Central memory CD8-positive, alpha-beta T cell (primary cell): Measurements from ENCODE around the gene SLC25A26.

ENCODE experiments used
- ATAC-seq: fragments of 150-1000 bp; cut with Tn5 transposase; replicated peaks from 2 replicates; pipeline ENCODE4 v1.10.0; 2022; ENCODE audit warnings: mild to moderate bottlenecking, moderate FRiP score, moderate number of reproducible peaks; ENCODE audit not compliant: poor library complexity, severe bottlenecking; ENCODE audit errors: extremely low read depth
- DNase-seq, 2 donors: peaks; one replicate each; pipeline ENCODE4 v3.0.0; 2021; ENCODE audit warnings: low spot score in 2 of 2
- H3K27ac Mint-ChIP-seq: one replicate; pipeline ENCODE4 v1.8.0; 2022; ENCODE audit warnings: low read depth, mild to moderate bottlenecking, moderate library complexity, mixed read lengths
- H3K27me3 Mint-ChIP-seq: one replicate; pipeline ENCODE4 v1.8.0; 2022; ENCODE audit warnings: mixed read lengths
- H3K36me3 Mint-ChIP-seq: one replicate; pipeline ENCODE4 v1.8.0; 2022; ENCODE audit warnings: mild to moderate bottlenecking, moderate library complexity, mixed read lengths; ENCODE audit not compliant: insufficient read depth
- H3K4me1 Mint-ChIP-seq: one replicate; pipeline ENCODE4 v1.8.0; 2022; ENCODE audit warnings: mixed read lengths
- H3K4me3 Mint-ChIP-seq: one replicate; pipeline ENCODE4 v1.8.0; 2022; ENCODE audit warnings: mild to moderate bottlenecking, moderate library complexity, mixed read lengths
- H3K9me3 Mint-ChIP-seq: one replicate; pipeline ENCODE4 v1.8.0; 2022; ENCODE audit warnings: mixed read lengths

The SLC25A26 gene

DNA sequence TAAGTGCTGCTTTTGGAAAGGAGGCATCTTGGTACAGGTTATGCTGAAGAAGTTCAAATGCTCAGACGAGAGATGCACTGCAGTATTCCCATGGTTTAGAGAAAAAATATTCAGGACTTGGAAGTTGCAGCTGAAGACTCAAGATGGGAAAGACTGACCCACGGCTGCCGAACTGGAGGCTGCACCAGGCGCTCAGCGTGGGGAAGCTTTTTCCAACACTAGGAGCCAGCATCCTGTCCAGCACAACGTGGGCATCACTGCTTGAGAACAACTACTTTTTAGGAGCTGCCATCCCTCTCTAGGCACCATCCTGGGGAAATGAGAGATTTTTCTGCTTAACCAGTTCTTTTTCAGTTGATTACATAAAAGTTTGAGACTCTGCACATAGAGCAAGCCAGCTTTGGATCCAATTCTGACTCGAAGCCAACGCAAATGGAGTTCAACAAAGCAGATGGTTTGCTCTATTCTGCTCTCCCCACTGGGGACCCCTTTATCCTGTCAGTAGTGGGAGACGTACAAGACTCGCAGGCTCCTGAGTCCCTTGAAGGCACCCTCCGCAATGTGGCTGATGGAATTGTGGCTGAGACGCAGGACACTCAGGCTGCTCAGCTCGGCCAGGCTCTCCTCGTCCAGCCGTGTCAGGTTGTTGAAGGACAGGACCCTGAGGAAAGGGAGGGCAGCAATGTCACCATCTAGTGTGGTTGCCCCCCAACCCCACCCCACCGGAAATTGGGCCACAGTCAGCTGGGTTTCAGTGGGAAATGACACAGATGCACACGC, 186.2 kb downstream of the SLC25A26 start:
- H3K36me3 Mint-ChIP-seq, result peaks cover 26% of the 10 kb centered on the region
- H3K4me3 Mint-ChIP-seq, result no peak overlapping the region
- DNase-seq, result no peak
- no peaks in the 10 kb centered on the region for H3K9me3 Mint-ChIP-seq
- no peaks in the 10 kb centered on the region for H3K27me3 Mint-ChIP-seq
- H3K27ac Mint-ChIP-seq, result no peak overlapping the region
- ATAC-seq, result no peak
- peaks cover 4% of the 10 kb centered on the region for H3K4me1 Mint-ChIP-seq

DNA sequence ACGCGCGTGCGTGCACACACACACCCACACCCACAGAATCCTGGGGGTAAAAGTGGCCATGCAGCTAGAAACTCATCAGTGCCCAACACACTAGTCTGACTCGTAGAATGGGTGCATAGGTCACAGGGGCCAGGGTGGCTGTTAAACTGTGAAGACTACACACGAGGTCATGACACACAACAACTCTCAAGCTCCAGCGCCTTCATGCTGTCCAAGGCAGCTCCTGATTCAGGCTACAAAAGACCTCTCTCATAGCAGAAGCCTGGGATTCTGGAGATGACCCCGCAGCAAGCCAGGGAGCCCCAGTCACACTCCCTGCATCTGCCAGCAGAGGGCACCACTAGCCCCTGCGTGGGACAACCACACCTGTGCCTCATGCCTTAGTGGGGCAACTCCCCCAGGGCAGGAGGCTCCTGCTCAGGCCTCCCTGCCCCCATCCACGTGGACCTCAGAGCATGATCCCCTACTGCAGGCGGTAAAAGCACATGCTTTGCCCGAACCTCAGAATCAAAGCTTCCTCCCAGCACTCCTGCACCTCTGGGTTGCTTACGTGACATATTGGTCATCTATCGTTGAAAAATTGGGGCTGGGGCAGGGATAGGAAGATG, 186.9 kb downstream of the SLC25A26 start:
- no peaks in the 10 kb centered on the region for H3K27me3 Mint-ChIP-seq

GRCh38 chr3:66409771-66410754, 189.3 kb downstream of the SLC25A26 start:
- peak overlapping the region; percentile 29 for H3K27ac Mint-ChIP-seq
- H3K4me1 Mint-ChIP-seq, result peaks cover 4% of the 10 kb centered on the region
- no peak for DNase-seq
- ATAC-seq, result no peak
- peaks cover 26% of the 10 kb centered on the region for H3K36me3 Mint-ChIP-seq
- no peak overlapping the region for H3K4me3 Mint-ChIP-seq
- no peaks in the 10 kb centered on the region for H3K9me3 Mint-ChIP-seq
- no peaks in the 10 kb centered on the region for H3K27me3 Mint-ChIP-seq

More for the DNA sequence above, 186.9 kb downstream of the SLC25A26 start:
- ATAC-seq (peak; percentile 83), DNase-seq (peak; percentile 64 to 74)
- peaks cover 4% of the 10 kb centered on the region for H3K4me1 Mint-ChIP-seq
- no peaks in the 10 kb centered on the region for H3K9me3 Mint-ChIP-seq
- no peak overlapping the region for H3K4me3 Mint-ChIP-seq
- H3K36me3 Mint-ChIP-seq, result peaks cover 26% of the 10 kb centered on the region
- no peak overlapping the region for H3K27ac Mint-ChIP-seq

GRCh38 chr3:66410976-66411375, 190.2 kb downstream of the SLC25A26 start:
- no peak overlapping the region for H3K4me3 Mint-ChIP-seq
- H3K4me1 Mint-ChIP-seq, result peaks cover 4% of the 10 kb centered on the region
- peaks cover 25% of the 10 kb centered on the region for H3K36me3 Mint-ChIP-seq
- H3K27me3 Mint-ChIP-seq, result no peaks in the 10 kb centered on the region
- no peak for ATAC-seq
- no peak overlapping the region for H3K27ac Mint-ChIP-seq
- no peaks in the 10 kb centered on the region for H3K9me3 Mint-ChIP-seq
- no peak for DNase-seq

- Mint-ChIP-seq H3K27me3 (no peaks in the 10 kb centered on the region), H3K4me1 (peaks cover 4% of the 10 kb centered on the region), H3K9me3 (no peaks in the 10 kb centered on the region), H3K36me3 (peaks cover 22% of the 10 kb centered on the region), H3K27ac (no peak overlapping the region), H3K4me3 (no peak overlapping the region)
- DNase-seq, result no peak
- no peak for ATAC-seq
Observed at GRCh38 chr3:66411474-66411873, 190.7 kb downstream of the SLC25A26 start.

DNA sequence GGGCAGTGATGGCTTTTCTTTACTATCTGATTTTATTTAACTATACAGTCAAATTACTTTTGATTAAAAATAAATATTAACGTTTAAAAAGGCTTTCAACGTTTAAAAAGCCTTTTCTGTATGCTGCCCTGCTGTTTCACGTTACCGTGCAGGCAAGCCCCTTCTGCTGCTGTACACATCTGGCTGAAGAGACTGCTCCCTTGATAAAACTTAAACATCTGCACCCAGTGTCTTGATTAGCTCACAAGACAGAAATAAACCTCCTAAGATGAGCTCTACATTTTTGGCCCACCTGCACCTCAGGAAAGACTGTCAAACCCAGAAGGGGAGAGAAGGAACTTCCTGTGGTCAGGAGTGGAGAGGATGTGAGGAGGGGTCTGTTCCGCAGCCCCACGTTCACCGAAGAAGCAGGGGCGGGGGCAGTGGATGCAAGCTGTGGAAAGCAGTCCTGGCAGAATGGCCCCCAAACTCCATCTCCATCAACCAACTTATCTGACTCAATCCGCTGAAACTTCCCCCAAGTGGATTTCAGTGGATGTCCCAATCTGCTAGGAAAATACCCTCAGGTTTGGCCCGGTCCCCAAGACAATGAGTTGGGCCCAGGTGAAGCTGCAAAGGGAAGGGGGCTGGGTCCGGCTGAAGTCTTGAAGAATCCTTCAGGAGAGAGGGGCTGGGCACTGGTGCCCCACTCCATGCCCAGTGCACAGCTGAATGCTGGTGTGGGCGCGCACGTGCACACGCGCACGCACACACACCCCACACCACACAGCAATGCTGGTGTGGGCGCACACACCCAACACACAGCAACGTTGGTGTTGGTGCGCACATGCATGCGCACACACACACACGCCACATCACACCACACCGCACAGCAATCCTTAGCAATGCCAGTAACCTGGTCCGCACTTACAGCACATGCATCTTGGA, 191.4 kb downstream of the SLC25A26 start:
- H3K27ac Mint-ChIP-seq, result no peak overlapping the region
- no peaks in the 10 kb centered on the region for H3K9me3 Mint-ChIP-seq
- ATAC-seq (no peak), DNase-seq (no peak)
- H3K27me3 Mint-ChIP-seq, result no peaks in the 10 kb centered on the region
- H3K4me3 Mint-ChIP-seq, result no peak overlapping the region
- peaks cover 22% of the 10 kb centered on the region for H3K36me3 Mint-ChIP-seq
- peaks cover 4% of the 10 kb centered on the region for H3K4me1 Mint-ChIP-seq

GRCh38 chr3:66413151-66413751, 192.4 kb downstream of the SLC25A26 start:
- no peaks in the 10 kb centered on the region for H3K9me3 Mint-ChIP-seq
- H3K27me3 Mint-ChIP-seq, result no peaks in the 10 kb centered on the region
- no peak overlapping the region for H3K27ac Mint-ChIP-seq
- peaks cover 1% of the 10 kb centered on the region for H3K4me1 Mint-ChIP-seq
- H3K4me3 Mint-ChIP-seq, result no peak overlapping the region
- no peak for DNase-seq
- ATAC-seq, result no peak
- H3K36me3 Mint-ChIP-seq, result peaks cover 22% of the 10 kb centered on the region

DNA sequence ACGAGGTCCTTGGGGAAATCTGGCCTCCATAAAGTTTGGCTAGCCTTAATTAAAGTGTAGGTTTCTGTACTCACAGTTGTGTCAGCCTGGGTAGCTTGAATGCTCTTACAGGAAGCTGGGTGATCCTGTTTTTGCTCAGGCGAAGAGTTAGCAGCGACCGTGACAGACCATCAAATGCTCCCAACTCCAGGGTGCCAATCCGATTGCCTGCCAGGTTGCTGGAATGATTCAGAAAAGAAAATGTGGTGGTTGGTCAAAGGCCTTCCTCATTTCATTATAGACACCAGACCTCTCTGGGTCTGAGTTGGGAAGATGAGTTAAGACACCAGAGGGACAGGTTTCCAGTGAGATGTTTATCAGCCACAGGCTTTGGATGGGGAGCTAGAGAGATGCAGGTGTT, 194.0 kb downstream of the SLC25A26 start:
- ATAC-seq (no peak), DNase-seq (no peak)
- peaks cover 17% of the 10 kb centered on the region for H3K4me1 Mint-ChIP-seq
- no peak overlapping the region for H3K4me3 Mint-ChIP-seq
- H3K27me3 Mint-ChIP-seq, result no peaks in the 10 kb centered on the region
- no peaks in the 10 kb centered on the region for H3K9me3 Mint-ChIP-seq
- peaks cover 22% of the 10 kb centered on the region for H3K36me3 Mint-ChIP-seq
- H3K27ac Mint-ChIP-seq, result no peak overlapping the region

DNA sequence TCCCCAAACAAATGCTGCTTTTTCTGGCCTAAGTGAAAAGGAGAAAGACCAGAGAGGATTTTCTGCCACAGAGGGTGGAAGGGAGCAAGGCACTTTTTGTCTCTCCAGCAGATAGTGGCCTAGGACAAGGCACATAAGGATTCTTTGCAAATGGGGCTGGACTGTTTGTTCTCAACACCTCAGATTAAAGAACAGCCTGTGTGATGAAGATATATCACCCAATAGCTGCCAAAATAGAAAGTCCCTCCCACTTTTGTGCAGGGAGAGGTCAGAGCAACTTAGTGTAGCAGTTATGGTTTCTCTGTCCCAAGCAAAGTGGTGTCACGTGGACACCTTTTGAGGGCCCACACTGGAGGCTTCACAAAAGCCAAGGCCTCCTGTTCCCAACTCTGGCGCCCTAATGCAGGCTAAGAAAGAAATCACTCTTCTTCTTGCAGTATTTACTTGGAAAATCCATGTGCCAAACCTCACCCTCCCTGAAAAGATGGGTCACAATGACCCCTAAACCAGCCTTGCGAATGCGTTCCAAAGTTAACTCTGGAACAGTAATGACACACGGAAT, 195.1 kb downstream of the SLC25A26 start:
- Mint-ChIP-seq H3K27me3 (no peaks in the 10 kb centered on the region), H3K9me3 (peaks cover 6% of the 10 kb centered on the region), H3K4me1 (peaks cover 28% of the 10 kb centered on the region), H3K4me3 (no peak overlapping the region), H3K36me3 (peaks cover 20% of the 10 kb centered on the region), H3K27ac (no peak overlapping the region)
- DNase-seq, result no peak
- no peak for ATAC-seq

DNA sequence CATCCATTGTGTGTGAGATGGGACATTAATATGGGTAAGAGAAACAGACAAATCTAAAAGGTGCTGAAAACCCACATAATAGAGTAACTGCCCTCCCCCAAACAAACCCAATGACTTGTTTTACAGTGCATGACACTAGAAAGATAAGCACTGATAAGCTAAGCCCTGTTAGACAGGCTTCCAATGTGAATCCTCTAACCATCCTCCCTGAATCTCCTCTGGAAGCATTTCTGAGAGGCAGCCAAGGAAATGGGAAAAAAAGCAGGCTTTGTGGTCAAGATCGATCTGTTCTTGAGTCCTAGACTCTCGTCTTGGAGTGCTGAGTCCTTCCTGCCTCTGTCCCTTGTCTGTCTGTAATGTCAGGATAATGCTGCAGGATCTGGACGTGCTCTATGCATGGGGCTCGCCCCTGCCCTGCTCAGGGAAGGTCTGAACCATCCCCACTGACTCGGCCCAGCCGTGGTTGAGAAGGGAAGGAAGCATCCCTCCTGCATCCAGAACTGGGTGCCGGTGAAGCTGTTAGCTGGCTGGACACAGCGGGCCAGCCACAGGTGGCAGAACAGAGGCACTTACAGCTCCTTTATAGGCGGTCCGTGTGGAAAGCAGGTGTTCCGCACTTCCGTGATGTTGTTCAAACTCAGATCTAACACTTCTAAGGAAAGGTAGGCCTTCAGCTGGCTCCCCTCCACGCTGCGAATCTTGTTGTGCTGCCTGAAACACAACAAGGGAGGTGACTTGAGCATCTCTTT, 195.9 kb downstream of the SLC25A26 start:
- peaks cover 17% of the 10 kb centered on the region for H3K36me3 Mint-ChIP-seq
- H3K27me3 Mint-ChIP-seq, result no peaks in the 10 kb centered on the region
- no peak for DNase-seq
- no peak overlapping the region for H3K4me3 Mint-ChIP-seq
- no peak for ATAC-seq
- H3K9me3 Mint-ChIP-seq, result peaks cover 10% of the 10 kb centered on the region
- H3K27ac Mint-ChIP-seq, result no peak overlapping the region
- peaks cover 32% of the 10 kb centered on the region for H3K4me1 Mint-ChIP-seq

DNA sequence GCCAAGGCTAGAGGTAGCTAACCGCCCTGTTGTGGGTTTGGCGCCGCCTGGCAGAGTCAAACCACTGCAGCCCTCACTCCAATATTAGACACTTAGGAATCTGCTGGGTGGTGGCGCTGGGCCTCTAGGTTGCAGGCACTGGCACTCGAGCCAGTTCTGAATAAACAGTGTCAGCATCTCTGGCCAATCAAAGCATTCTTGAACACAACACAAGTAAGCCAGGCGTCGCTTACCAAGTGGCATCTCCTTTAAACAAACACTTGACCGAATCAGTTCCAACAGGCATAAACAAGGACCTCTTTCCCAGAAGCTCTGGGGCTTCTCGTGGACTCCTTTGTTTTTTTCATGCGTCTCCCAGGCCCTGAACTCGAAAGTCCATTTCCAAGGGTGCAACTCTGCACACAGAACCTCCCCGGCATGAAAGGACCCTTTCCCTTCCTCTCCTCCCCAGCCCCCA, 197.7 kb downstream of the SLC25A26 start:
- Mint-ChIP-seq H3K27ac (no peak overlapping the region), H3K4me3 (no peak overlapping the region), H3K36me3 (peaks cover 13% of the 10 kb centered on the region), H3K9me3 (peaks cover 18% of the 10 kb centered on the region), H3K4me1 (peaks cover 33% of the 10 kb centered on the region), H3K27me3 (no peaks in the 10 kb centered on the region)
- no peak for ATAC-seq
- no peak for DNase-seq
